SU-DHL-6 (cell line): ENCODE results near the gene ORM1.

Experiments used
- H2AFZ ChIP-seq: fragments of 200-600 bp; sonication (generic); 2 replicates; pipeline ENCODE4 v1.6.1; 2014; ENCODE audit warnings: low read depth, mild to moderate bottlenecking, moderate library complexity, mixed read lengths, antibody characterized with exemption, low read length; ENCODE audit not compliant: severe bottlenecking
- H3F3A ChIP-seq: fragments of 200-600 bp; shearing (Covaris generic); 2 replicates; pipeline ENCODE4 v1.6.0; 2016; ENCODE audit warnings: antibody characterized with exemption, mild to moderate bottlenecking; ENCODE audit not compliant: insufficient read depth
- H3K27ac ChIP-seq: fragments of 200-600 bp; sonication (generic); 2 replicates; pipeline ENCODE4 v1.5.1; 2016; ENCODE audit warnings: low read depth, mild to moderate bottlenecking, low read length, moderate library complexity, mixed read lengths
- H3K27me3 ChIP-seq: fragments of 200-600 bp; sonication (generic), shearing (Covaris generic); 2 replicates; pipeline ENCODE4 v1.6.0; 2014; ENCODE audit warnings: mild to moderate bottlenecking, low read length
- H3K36me3 ChIP-seq: fragments of 200-600 bp; sonication (generic); 2 replicates; pipeline ENCODE4 v1.6.1; 2014; ENCODE audit warnings: mild to moderate bottlenecking, low read length, mixed read lengths
- H3K4me2 ChIP-seq: fragments of 300-600, 200-600 bp; shearing (Covaris generic), sonication (generic); 2 replicates; pipeline ENCODE4 v1.6.0; 2014; ENCODE audit warnings: low read length, low read depth, mild to moderate bottlenecking; ENCODE audit not compliant: poor library complexity, severe bottlenecking
- H3K4me3 ChIP-seq: fragments of 200-600 bp; sonication (generic); 2 replicates; pipeline ENCODE4 v1.5.1; 2014; ENCODE audit warnings: antibody characterized with exemption, low read length, mild to moderate bottlenecking, mixed read lengths; ENCODE audit not compliant: insufficient read depth, poor library complexity, severe bottlenecking
- H3K79me2 ChIP-seq: fragments of 200-600 bp; sonication (generic); 2 replicates; pipeline ENCODE4 v1.6.1; 2014; ENCODE audit warnings: mild to moderate bottlenecking, low read length, moderate library complexity; ENCODE audit not compliant: insufficient read depth
- H3K9ac ChIP-seq: fragments of 200-600 bp; sonication (generic); 2 replicates; pipeline ENCODE4 v1.7.0; 2014; ENCODE audit warnings: mild to moderate bottlenecking, low read length
- H3K9me2 ChIP-seq: fragments of 200-600 bp; sonication (generic); replicated peaks from 2 replicates; pipeline ENCODE4 v1.6.1; 2014; ENCODE audit warnings: low read length; ENCODE audit not compliant: insufficient read depth
- H3K9me3 ChIP-seq: fragments of 200-600 bp; sonication (generic); 2 replicates; pipeline ENCODE4 v1.6.1; 2014; ENCODE audit warnings: low read length, mixed read lengths; ENCODE audit not compliant: insufficient read depth
- H4K20me1 ChIP-seq: fragments of 200-600 bp; sonication (generic); 2 replicates; pipeline ENCODE4 v1.6.1; 2014; ENCODE audit warnings: low read depth, mild to moderate bottlenecking, antibody characterized with exemption, low read length, moderate library complexity, mixed read lengths
- CTCF ChIP-seq: fragments of 200-600 bp; sonication (generic); IDR thresholded peaks from one replicate; pipeline ENCODE4 v1.5.1; 2017; ENCODE audit warnings: antibody characterized with exemption, mild to moderate bottlenecking, low read length, moderate library complexity; ENCODE audit not compliant: insufficient read depth, poor library complexity, severe bottlenecking
- EZH2phosphoT487 ChIP-seq: fragments of 200-600 bp; sonication (generic), shearing (Covaris generic); conservative IDR thresholded peaks from 2 replicates; pipeline ENCODE4 v1.6.1; 2018; ENCODE audit warnings: mild to moderate bottlenecking, antibody characterized with exemption, low read length, moderate library complexity, mixed read lengths

ORM1 gene

DNA sequence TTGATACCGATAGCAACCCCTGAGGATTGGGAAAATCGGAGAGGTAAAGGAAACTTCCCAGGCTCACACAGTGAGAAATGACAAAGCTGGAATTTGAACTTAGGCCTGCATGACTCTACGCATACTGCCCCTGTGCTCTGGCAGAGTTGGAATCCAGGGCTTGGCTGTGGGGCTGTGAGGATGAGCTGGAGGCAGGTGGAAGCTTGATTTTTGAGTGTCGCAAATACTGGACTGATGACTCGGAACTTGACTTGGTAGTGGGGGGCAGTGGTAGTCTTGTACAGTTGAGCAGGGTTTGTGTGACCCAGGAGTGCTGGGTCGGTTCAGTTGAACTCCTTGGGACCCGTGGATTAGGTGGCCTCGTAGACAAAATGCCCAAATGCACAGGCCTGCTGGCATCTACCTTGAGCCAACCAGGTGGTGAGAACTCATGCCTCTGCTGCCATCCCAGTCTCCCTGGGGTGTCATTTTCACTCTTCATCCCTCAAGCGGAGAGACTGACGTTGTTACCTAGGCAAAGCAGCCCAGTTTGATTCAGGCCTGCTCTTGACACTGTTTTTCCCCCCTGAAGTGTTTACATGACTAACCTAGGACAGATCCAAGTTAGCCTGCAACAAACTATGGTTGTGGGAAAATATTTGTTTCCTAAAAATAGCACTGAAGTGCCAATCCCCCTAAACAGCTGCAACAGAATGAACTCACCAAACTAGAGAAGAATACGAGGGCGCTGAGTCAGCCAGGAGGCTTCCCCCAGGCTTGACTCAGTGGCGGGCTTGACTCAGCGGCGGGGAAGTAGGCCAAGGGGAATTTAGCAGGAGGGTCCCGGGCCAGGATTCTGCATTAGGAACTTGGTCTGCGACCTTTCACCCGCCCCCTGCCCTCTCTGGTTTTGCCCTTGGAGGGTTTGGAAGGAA is 45.7 kb upstream of the ORM1 start:
- H3K79me2 ChIP-seq: no peaks in the 10 kb centered on the region
- no peaks in the 10 kb centered on the region for H3K27me3 ChIP-seq
- H2AFZ ChIP-seq: no peak overlapping the region
- no peaks in the 10 kb centered on the region for H3F3A ChIP-seq
- no peak overlapping the region for H3K9ac ChIP-seq
- no peaks in the 10 kb centered on the region for H4K20me1 ChIP-seq
- H3K4me3 ChIP-seq: no peak overlapping the region
- no peaks in the 10 kb centered on the region for H3K9me3 ChIP-seq
- no peaks in the 10 kb centered on the region for H3K9me2 ChIP-seq
- TF ChIP-seq CTCF: no peak
- TF ChIP-seq EZH2phosphoT487: no peak
- H3K27ac ChIP-seq: no peak overlapping the region
- no peak overlapping the region for H3K4me2 ChIP-seq
- no peaks in the 10 kb centered on the region for H3K36me3 ChIP-seq

DNA sequence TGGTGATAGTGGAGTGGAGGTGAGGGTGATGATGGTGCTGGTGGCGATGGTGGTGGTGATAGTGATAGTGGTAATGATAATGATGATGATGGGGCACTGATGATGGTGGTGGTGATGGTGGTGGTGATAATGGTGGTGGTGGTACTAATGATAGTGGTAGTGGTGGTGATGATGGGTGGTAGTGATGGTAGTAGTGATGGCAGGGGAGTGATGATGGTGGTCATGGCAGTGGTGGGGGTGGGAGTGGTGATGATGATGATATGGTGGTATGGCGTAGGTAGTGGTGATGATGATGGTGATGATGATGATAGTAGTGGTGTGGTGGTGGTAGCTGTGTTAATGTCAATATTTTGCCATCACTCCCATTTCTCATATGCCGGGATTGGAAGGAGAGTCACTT is 44.5 kb upstream of the ORM1 start:
- Histone ChIP-seq H3K4me2 (no peak overlapping the region), H3K36me3 (no peaks in the 10 kb centered on the region), H2AFZ (no peak overlapping the region), H3K27me3 (no peaks in the 10 kb centered on the region), H4K20me1 (no peaks in the 10 kb centered on the region), H3K9me3 (no peaks in the 10 kb centered on the region), H3K79me2 (no peaks in the 10 kb centered on the region), H3K4me3 (no peak overlapping the region), H3F3A (no peaks in the 10 kb centered on the region), H3K9ac (no peak overlapping the region), H3K9me2 (no peaks in the 10 kb centered on the region), H3K27ac (no peak overlapping the region)
- TF ChIP-seq EZH2phosphoT487 (no peak), CTCF (no peak)

DNA sequence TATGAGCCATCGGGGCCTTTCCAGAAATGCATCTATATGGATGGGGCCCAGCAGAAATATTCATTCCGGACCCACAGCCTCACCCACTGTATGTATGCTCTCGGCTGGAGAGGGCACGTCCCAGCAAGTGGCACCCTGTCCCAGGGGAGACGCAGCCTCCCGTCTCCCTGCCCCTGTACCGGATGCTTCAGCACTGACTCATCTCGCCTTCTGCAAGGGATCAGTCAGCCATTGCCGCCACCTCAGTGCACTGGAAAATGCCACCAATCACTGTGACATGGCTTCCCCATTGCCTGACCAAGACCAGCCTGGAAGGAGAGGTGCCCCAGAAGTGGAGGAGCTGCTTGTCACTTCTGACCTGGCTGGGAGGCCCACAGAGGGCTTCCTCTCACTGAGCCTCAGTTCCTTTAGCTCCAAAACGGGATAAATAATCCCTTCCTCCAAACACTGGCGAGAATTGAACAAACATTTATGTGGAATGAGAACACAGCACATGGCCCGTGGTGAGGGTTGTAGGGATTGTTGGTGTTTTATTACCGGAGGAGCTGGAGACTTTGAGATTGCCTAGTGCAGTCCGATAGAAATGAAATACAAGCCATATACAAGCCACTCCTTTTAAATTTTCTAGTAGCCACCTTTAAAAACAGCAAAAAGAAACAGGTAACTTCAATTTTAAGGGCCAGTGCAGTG is 43.9 kb upstream of the ORM1 start:
- Histone ChIP-seq H2AFZ (no peak overlapping the region), H3K36me3 (no peaks in the 10 kb centered on the region)

More for the DNA sequence above, 43.9 kb upstream of the ORM1 start:
- H3K4me2 ChIP-seq: no peak overlapping the region
- no peaks in the 10 kb centered on the region for H3K9me2 ChIP-seq
- H4K20me1 ChIP-seq: no peaks in the 10 kb centered on the region
- no peak for TF ChIP-seq EZH2phosphoT487
- no peak for TF ChIP-seq CTCF
- H3K27ac ChIP-seq: no peak overlapping the region
- no peaks in the 10 kb centered on the region for H3K9me3 ChIP-seq
- no peaks in the 10 kb centered on the region for H3F3A ChIP-seq
- H3K9ac ChIP-seq: no peak overlapping the region
- no peaks in the 10 kb centered on the region for H3K79me2 ChIP-seq
- H3K4me3 ChIP-seq: no peak overlapping the region
- H3K27me3 ChIP-seq: no peaks in the 10 kb centered on the region
